ENCODE data around the gene CISH.

CISH gene

DNA sequence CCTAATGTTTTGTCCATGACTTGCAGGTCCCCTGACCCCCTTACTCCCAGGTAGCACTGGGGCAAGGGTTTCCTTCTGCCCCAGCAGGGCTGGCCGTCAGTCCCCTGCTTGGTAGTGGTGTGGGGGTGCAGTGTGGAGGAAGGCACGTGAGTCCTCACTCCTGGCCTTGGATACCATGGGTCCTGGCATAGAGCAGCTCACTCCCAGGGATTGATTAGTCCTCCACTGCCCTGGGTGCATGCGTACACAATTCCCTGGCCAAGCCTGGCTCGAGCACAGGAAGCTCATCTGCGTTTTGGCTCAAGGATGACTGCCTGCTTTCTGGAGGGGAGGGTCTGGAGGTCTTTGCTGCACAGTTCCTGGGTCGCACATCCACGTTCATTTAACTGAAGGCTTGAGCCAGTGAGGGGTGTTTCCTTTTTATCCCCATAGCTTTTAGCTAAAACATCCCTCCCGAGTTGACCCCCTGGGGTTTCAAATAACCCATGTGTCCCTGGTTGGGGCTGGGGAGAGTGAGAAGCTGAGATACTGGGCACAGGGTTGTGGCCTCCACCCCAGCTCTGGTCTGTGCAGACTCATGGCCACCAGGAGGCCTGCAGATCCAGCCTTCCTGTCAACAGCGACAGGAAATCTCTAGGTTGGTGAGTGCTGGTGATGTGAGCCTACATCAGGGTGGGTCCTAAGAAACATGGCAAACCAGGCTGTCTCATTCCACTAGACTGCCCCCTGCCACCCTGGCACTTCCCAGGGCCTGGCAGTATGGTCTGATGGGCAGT lies 30.7 kb downstream of the CISH start:
- Histone ChIP-seq H3K4me3 (ENCODE audit: insufficient read length, low read depth) (no peak overlapping the region), H3K27me3 (ENCODE audit: insufficient read depth, insufficient read length) (no peaks in the 10 kb centered on the region), H3K36me3 (ENCODE audit: insufficient read depth, insufficient read length, low read length) (peaks cover 96% of the 10 kb centered on the region), H3K9me3 (ENCODE audit: insufficient read depth, low read length) (no peaks in the 10 kb centered on the region), H3K4me1 (ENCODE audit: insufficient read depth, insufficient read length) (peaks cover 6% of the 10 kb centered on the region), H3K9ac (ENCODE audit: insufficient read length, low read depth) (no peak overlapping the region)
- TF ChIP-seq SUZ12 (IDR thresholded peaks at IDR 0.05; ENCODE audit: extremely low read depth, insufficient read depth, insufficient read length): no peak
- TF ChIP-seq ZNF274 (IDR thresholded peaks at IDR 0.05; ENCODE audit: low read depth, low read length): no peak
- no peak for TF ChIP-seq YY1 (IDR thresholded peaks at IDR 0.05; ENCODE audit: insufficient read depth, insufficient read length)
- DNase-seq (ENCODE audit: low read depth, low spot score): no peak

DNA sequence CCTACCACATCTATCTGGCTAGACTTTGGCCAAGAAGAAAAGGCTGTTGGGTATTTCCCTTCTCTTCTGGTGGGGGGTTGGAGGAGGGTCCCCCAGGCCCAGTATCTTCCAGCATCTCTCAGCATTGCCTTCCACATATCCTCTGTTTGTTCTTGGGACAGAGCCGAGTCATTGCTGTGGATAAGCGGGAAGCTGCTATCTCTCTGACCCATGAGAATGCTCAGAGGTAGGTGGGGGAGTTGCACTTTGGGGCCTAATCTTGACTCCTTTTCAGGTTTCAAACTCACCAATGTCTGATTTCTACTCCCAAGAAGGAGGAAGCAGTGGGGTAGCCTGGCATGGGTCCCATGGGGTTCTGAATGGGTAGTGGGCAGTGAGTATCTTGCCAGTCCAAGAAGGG lies 34.2 kb downstream of the CISH start:
- no peak for DNase-seq (ENCODE audit: low read depth, low spot score)
- Histone ChIP-seq H3K4me3 (ENCODE audit: insufficient read length, low read depth) (no peak overlapping the region), H3K4me1 (ENCODE audit: insufficient read depth, insufficient read length) (no peaks in the 10 kb centered on the region), H3K27me3 (ENCODE audit: insufficient read depth, insufficient read length) (no peaks in the 10 kb centered on the region), H3K9me3 (ENCODE audit: insufficient read depth, low read length) (no peaks in the 10 kb centered on the region), H3K9ac (ENCODE audit: insufficient read length, low read depth) (no peak overlapping the region), H3K36me3 (ENCODE audit: insufficient read depth, insufficient read length, low read length) (peaks cover 94% of the 10 kb centered on the region)
- TF ChIP-seq ZNF274 (IDR thresholded peaks at IDR 0.05; ENCODE audit: low read depth, low read length) (no peak), YY1 (IDR thresholded peaks at IDR 0.05; ENCODE audit: insufficient read depth, insufficient read length) (no peak), SUZ12 (IDR thresholded peaks at IDR 0.05; ENCODE audit: extremely low read depth, insufficient read depth, insufficient read length) (no peak)

DNA sequence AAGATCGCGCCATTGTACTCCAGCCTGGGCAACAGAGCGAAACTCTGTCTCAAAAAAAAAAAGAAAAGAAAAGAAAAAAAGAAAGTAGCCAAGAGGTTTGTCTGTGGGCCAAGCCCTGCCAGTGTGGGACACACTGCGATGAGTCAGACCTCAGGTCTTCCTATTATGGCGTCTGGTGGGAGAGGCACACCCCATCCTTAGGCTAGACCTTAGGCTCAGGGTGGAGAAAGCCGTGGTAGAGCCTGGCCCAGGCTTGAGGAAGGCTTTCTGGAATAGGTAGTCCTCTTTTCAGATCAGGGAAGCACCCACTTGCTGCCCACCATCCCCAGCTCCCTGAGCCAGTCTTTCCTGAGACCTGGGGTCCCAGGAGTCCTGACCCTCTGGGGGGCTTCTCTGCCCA lies 36.2 kb downstream of the CISH start:
- TF ChIP-seq YY1 (IDR thresholded peaks at IDR 0.05; ENCODE audit: insufficient read depth, insufficient read length) (no peak), SUZ12 (IDR thresholded peaks at IDR 0.05; ENCODE audit: extremely low read depth, insufficient read depth, insufficient read length) (no peak), ZNF274 (IDR thresholded peaks at IDR 0.05; ENCODE audit: low read depth, low read length) (no peak)
- H3K4me1 ChIP-seq (ENCODE audit: insufficient read depth, insufficient read length): peaks cover 1% of the 10 kb centered on the region
- DNase-seq (ENCODE audit: low read depth, low spot score): no peak
- no peaks in the 10 kb centered on the region for H3K9me3 ChIP-seq (ENCODE audit: insufficient read depth, low read length)
- H3K4me3 ChIP-seq (ENCODE audit: insufficient read length, low read depth): no peak overlapping the region
- no peaks in the 10 kb centered on the region for H3K27me3 ChIP-seq (ENCODE audit: insufficient read depth, insufficient read length)
- H3K36me3 ChIP-seq (ENCODE audit: insufficient read depth, insufficient read length, low read length): peaks cover 94% of the 10 kb centered on the region
- H3K9ac ChIP-seq (ENCODE audit: insufficient read length, low read depth): no peak overlapping the region

DNA sequence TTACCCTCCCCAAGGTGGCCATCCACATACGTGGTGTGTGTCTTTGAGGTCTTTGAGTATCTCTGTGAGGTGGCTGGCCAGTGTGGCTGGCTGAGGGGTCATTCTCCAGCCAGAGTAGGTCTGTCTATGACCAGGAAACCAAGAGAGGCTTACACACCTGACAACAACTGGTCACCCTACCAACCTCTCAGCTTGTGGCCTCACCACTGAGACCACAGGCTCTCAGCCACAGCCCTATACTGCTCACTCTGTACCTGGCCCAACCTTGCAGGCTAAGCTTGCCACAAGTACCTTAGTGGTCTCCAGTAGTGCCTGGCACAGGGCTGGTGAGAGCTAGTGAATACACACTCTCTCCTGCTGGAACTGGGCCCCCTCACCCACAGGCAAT lies 37.1 kb downstream of the CISH start:
- Histone ChIP-seq H3K9me3 (ENCODE audit: insufficient read depth, low read length) (no peaks in the 10 kb centered on the region), H3K4me1 (ENCODE audit: insufficient read depth, insufficient read length) (peaks cover 1% of the 10 kb centered on the region), H3K4me3 (ENCODE audit: insufficient read length, low read depth) (no peak overlapping the region), H3K27me3 (ENCODE audit: insufficient read depth, insufficient read length) (no peaks in the 10 kb centered on the region), H3K36me3 (ENCODE audit: insufficient read depth, insufficient read length, low read length) (peaks cover 86% of the 10 kb centered on the region), H3K9ac (ENCODE audit: insufficient read length, low read depth) (no peak overlapping the region)
- no peak for DNase-seq (ENCODE audit: low read depth, low spot score)
- no peak for TF ChIP-seq SUZ12 (IDR thresholded peaks at IDR 0.05; ENCODE audit: extremely low read depth, insufficient read depth, insufficient read length)
- TF ChIP-seq YY1 (IDR thresholded peaks at IDR 0.05; ENCODE audit: insufficient read depth, insufficient read length): no peak
- no peak for TF ChIP-seq ZNF274 (IDR thresholded peaks at IDR 0.05; ENCODE audit: low read depth, low read length)

DNA sequence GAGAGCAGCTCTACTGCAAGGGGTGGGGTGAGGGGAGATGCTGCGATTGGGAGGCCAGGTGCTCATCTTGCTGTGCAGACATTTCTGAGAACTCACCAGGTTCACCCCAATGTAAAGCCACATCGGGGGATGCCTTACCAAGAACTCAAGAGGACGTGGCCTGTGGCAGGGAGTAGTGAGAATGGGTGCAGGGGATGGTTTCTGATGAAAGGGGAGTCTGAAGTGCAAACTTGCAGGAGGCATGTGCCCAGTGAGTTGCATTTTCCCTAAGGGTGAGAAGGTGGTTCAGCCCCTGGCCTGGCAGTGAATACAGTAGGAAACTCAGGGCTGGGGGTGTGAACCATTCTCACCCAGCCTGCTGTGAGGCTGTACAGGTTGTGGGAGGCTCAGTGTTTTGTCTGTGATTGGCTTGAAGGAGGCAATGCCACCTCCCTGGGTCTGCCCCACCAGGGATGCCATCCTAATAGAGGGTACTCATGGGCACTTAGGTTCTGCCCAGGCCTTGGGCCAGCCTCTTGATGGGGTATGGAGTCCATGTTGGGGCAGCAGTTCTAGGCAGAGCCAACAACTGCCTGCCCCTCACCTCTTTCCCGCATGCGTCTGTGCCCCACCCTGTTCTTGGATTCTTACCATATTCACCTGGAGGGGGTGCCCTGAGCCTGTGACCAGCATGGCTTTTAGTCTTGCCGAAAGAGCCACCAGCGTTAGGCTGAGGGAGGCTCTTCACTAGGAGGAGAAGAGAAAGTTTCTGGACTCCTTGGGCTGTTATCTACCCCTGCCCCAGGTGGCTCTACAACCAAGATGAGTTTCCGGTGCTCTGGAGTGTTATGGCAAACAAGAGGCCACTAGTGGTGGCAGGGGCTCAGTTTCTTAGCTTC lies 37.8 kb downstream of the CISH start:
- TF ChIP-seq YY1 (IDR thresholded peaks at IDR 0.05; ENCODE audit: insufficient read depth, insufficient read length) (no peak), ZNF274 (IDR thresholded peaks at IDR 0.05; ENCODE audit: low read depth, low read length) (no peak), SUZ12 (IDR thresholded peaks at IDR 0.05; ENCODE audit: extremely low read depth, insufficient read depth, insufficient read length) (no peak)
- Histone ChIP-seq H3K4me3 (ENCODE audit: insufficient read length, low read depth) (no peak overlapping the region), H3K36me3 (ENCODE audit: insufficient read depth, insufficient read length, low read length) (peaks cover 80% of the 10 kb centered on the region), H3K4me1 (ENCODE audit: insufficient read depth, insufficient read length) (peaks cover 1% of the 10 kb centered on the region), H3K27me3 (ENCODE audit: insufficient read depth, insufficient read length) (no peaks in the 10 kb centered on the region), H3K9ac (ENCODE audit: insufficient read length, low read depth) (no peak overlapping the region), H3K9me3 (ENCODE audit: insufficient read depth, low read length) (no peaks in the 10 kb centered on the region)
- DNase-seq (ENCODE audit: low read depth, low spot score): no peak

DNA sequence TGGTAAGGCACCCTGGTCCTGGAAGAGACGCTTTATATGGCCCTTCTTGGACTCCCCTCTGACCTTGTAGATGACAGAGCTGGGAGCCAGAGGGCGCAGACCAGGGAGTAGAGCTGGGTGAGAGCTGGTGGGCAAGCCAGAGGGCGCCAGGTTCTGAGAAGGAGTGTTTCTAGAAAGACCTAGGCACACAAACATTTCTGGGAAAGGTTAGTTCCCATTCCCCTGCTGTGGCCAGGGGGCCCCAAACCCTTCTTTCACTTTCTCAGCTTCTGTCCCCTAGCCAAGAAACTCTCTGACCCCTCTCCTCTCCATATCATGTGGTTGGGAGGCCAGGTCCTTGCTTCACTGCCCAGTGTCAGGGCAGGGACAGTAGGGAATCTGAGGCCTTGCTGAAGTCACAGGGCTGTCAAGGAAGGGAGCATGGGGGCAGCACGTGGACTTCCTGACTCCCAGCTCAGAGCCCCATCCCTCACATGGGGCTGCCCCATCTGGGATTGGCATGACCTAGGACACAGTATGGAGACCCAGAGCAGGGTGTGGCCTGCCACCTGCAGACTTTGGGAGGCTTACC lies 38.7 kb downstream of the CISH start:
- no peak overlapping the region for H3K4me3 ChIP-seq (ENCODE audit: insufficient read length, low read depth)
- no peaks in the 10 kb centered on the region for H3K9me3 ChIP-seq (ENCODE audit: insufficient read depth, low read length)
- H3K27me3 ChIP-seq (ENCODE audit: insufficient read depth, insufficient read length): no peaks in the 10 kb centered on the region
- H3K9ac ChIP-seq (ENCODE audit: insufficient read length, low read depth): no peak overlapping the region
- TF ChIP-seq YY1 (IDR thresholded peaks at IDR 0.05; ENCODE audit: insufficient read depth, insufficient read length) (no peak), ZNF274 (IDR thresholded peaks at IDR 0.05; ENCODE audit: low read depth, low read length) (no peak), SUZ12 (IDR thresholded peaks at IDR 0.05; ENCODE audit: extremely low read depth, insufficient read depth, insufficient read length) (no peak)
- H3K4me1 ChIP-seq (ENCODE audit: insufficient read depth, insufficient read length): peaks cover 1% of the 10 kb centered on the region
- peaks cover 70% of the 10 kb centered on the region for H3K36me3 ChIP-seq (ENCODE audit: insufficient read depth, insufficient read length, low read length)
- no peak for DNase-seq (ENCODE audit: low read depth, low spot score)

DNA sequence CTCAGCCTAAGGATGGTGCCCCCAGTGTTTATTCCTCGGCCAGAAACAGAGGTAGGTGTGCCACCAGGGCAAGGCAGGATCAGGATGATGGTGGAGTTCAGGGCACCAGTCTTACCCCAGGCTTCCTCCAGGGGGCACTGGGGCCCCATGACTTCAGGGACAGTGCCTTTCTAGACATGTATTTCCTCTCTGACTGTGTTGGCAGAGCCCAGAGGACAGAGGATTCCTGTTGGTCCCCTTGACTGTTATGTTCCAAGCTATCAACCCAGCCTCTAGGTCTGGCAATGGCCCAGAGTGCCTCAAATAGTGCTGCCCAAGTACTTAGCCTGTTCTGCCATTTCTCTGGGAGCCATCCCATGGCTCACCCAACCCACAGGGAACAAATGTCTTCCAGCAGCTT lies 39.4 kb downstream of the CISH start:
- H3K4me3 ChIP-seq (ENCODE audit: insufficient read length, low read depth): no peak overlapping the region
- H3K27me3 ChIP-seq (ENCODE audit: insufficient read depth, insufficient read length): peaks cover 3% of the 10 kb centered on the region
- peak; percentile 44 for DNase-seq (ENCODE audit: low read depth, low spot score)
- peaks cover 63% of the 10 kb centered on the region for H3K36me3 ChIP-seq (ENCODE audit: insufficient read depth, insufficient read length, low read length)
- H3K9ac ChIP-seq (ENCODE audit: insufficient read length, low read depth): no peak overlapping the region
- H3K4me1 ChIP-seq (ENCODE audit: insufficient read depth, insufficient read length): peaks cover 1% of the 10 kb centered on the region
- TF ChIP-seq SUZ12 (IDR thresholded peaks at IDR 0.05; ENCODE audit: extremely low read depth, insufficient read depth, insufficient read length): no peak
- no peak for TF ChIP-seq YY1 (IDR thresholded peaks at IDR 0.05; ENCODE audit: insufficient read depth, insufficient read length)
- H3K9me3 ChIP-seq (ENCODE audit: insufficient read depth, low read length): no peaks in the 10 kb centered on the region
